ENCODE data around the gene SLC12A7.
A peak's percentile ranks its signal among the peaks of the same experiment; 100 is the strongest.

SLC12A7 gene

DNA sequence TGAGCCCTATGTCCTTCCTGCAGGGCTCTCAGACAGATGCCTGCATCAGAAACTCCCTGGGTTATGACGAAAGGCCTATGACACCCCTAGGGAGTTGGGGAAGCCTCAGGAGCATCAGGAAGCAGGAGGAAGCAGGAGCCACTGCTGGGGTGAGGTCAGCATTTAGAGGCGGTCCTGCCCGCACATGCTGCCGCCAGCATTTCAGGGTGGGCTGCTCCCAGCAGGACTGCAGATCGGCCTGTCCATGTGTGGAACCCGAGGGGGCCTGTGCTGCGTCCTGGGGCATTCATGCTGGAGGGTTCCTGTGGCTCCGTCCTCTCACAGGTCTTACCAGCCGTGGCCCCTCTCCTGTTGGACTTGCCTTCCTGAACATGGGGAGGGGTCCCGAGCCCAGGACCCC is 96.4 kb downstream of the SLC12A7 start:
- no peak for DNase-seq

DNA sequence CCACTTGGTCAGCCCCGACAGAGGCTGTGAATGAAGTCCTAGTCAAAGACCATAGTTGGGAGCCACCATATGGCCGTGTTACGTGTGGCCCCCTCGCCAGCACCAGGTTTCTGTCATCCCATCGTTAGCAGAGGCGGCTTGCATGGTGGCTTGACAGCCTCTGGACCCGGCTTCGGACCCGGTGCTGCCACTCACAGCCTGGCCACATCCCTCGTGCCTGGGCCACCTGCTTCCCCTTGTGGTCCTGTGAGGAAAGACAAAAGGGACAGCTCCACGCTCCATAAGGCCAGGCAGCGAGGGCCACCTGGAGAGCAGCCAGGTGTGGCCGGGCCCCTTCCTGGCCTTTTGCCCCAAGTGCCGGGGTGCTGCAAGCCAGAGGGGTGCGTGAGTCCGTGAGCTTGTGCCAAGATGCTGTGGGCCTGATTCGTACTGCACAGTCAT is 97.1 kb downstream of the SLC12A7 start:
- no peak for DNase-seq

DNA sequence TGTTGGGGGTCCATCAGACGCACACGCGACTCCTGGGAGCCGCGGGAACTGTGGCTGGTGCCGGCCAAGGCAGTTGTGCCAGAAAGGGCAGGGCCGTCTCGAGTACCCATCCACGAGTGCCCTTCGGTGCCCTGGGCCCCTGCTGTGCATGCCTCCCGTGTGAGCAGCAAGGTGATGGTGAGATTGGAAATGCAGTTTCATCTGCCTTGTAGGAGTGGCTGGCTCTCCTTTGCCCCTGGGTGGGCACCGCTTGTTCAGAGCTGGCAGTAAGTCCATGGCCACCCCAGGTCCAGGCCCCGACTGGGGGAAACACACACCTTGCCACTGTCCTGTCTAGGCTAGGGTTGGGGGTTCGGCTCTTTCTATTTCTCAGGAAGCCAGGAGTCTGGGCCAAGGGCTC is 97.5 kb downstream of the SLC12A7 start:
- DNase-seq: no peak

DNA sequence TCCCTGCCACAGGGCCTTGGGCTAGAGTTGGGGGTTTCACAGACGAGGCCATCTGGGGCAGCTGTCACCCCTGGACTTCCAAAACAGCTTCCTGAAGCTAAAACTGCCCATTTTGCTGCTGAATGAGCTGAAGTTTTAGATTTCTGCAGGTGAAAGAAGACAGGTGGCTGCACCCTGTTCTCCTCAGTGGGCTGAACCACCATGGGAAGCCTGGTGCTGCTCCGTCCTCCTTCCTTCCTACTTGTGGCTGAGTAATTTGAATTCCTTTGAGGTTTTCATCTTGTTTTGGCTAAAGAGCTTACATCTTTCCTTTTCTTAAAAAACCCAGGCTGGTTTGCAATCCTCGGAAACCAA is 97.9 kb downstream of the SLC12A7 start:
- no peak for DNase-seq

DNA sequence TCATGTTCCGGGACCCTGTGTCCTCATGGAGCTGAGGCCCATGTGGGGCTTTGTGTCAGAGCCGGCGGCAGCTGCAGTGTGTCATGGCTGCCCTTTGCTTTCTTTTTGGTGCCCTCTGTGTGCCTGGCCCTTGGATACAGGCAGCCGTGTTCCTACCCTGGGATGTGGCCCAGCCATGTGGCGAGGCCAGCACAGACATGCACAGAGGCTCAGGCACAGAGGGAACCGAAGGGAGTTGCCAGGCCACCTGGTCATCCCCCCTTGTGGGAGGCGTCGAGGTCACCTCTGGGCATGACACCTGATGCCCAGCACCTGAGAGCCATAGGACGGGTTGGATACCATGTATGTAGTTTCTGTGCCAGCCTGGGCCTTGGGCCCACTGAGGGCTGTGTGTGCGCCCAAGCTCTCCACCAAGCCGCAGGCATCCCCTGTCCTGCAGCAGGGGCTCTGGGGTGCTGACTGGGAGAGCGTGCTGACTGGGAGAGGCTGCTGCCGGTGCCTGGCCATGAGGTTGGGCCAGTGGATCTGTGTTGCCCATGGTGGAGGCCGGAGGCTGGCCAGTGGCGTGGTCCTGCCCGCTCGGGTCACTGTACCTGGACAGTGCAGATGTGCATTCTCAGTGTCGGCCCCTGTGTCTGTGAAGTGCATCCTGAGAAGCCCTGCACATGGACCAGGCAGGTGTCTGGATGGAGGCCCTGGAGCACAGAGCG is 98.5 kb downstream of the SLC12A7 start:
- no peak for DNase-seq

DNA sequence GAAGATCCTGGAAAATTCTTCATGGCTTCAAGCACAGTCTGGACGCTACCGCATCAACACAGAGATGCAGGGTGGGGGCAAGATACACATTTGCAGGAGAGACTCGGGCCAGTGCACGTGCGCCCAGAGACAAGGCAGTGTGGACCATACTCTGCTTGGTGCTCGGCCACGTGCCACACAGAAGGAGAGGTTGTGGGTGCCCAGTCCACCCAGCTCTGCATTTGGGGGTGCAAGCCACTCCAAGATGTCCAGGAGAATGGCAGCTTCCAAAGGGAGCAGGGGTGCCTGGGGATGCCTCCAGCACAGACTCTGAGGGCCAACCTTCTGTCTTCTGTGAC is 99.0 kb downstream of the SLC12A7 start:
- no peak for DNase-seq

DNA sequence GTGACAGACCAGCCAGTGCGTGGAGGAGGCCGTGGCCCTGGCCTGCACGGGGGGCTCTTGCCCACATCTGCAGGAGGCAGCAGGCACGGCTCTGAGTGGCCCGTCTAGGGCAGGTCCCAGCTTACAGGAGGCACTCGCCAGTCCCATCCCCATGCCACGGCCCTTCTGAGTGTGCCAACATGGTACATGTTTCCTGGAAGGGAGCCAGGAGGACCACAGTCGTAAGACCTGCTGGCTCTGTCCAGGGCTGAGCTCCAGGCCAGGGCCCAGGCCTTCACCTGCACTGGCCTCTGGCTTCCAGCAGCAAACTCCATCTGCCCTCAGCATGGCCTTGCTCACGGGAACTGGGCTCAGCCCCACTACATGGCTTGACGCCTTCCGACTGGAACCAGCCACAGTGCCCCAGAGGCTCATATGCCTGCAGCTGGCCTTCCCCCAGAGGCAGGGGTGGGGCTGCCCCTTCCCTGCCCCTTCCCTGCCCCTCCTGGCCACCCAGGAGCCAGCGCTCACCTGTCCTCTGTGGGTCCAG is 99.5 kb downstream of the SLC12A7 start:
- no peak for DNase-seq

DNA sequence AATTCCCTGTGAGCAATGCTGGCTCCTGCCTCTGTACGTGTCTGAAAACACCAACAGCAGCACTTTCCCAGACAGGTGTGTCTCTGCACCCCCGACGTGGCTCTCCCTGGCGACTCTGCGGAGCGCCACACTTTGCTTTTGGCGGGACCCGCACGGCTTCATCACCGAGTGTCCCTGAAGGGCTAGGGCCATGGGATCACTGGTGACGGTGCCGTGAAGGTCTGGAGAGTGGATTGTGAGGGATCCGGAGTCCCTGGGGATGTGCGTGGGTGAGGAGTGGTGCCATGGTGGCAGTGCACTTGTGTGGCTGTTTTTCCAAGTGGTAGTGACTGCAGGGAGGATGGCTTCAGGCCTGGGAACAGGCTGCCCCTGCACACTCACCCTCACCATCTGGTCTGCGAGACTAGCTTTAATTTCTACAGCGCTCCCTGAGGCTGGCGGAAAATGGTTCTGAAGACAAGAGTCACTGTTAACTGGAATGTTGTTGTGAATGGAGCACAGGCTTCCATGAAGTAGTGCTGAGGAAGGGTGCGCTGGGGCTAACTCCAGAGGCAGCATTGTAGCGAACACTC is 100.0 kb downstream of the SLC12A7 start:
- no peak for DNase-seq

DNA sequence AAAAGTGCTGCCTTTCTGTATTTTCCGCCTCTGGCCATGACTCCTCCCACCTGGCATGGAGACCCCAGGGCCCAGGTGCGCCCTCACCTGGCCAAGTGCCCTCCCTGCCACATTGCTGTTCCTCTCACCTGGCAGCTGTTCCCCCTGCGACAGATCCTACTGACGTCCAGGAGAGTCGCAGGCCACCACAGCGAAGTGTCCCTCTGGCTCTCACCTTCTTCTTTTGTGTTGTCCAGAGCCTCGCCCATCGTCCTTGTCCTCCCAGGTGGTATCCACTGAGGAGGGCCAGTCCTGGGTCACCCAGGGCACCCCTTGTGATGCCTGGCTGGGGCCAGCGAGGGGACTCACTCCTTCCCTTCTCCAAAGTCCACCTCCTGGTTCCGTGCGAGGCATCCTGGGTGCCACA is 100.6 kb downstream of the SLC12A7 start:
- DNase-seq: no peak

DNA sequence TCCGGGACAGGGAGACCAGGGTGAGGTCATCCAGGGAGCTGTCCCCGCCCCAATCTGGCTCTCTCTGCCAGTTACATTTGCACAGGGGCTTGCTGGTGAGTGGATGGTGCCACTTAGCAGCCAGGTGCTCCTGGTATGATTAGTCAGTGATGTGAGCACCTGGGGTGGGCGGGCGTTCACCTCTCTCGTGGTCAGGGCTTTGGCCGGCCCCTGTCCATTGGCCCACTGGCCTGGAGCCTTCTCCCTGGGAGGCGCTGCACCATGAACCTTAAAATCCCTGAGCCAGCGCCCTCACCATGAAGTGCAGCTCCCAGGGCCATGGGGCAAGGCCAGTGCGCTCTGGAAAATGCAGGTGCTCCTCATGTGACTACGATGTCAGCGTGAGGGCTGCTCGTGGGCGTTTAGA is 101.2 kb downstream of the SLC12A7 start:
- no peak for DNase-seq

DNA sequence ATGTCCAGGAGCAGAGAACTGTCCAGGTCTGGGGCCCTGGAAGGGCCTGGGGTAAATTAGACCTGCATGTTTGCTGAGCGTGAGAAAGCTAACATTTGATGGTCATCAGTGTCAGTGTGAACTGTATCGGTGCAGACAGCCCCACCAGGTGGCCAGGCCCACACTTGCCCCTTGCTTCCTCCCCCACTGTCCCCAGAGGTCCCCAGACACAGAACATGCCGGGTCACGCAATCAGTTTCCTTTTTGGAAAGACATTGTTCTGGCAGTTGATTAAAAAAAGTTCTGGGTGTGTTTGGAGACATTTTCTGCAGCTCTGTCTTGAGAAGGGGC is 101.7 kb downstream of the SLC12A7 start:
- no peak for DNase-seq

DNA sequence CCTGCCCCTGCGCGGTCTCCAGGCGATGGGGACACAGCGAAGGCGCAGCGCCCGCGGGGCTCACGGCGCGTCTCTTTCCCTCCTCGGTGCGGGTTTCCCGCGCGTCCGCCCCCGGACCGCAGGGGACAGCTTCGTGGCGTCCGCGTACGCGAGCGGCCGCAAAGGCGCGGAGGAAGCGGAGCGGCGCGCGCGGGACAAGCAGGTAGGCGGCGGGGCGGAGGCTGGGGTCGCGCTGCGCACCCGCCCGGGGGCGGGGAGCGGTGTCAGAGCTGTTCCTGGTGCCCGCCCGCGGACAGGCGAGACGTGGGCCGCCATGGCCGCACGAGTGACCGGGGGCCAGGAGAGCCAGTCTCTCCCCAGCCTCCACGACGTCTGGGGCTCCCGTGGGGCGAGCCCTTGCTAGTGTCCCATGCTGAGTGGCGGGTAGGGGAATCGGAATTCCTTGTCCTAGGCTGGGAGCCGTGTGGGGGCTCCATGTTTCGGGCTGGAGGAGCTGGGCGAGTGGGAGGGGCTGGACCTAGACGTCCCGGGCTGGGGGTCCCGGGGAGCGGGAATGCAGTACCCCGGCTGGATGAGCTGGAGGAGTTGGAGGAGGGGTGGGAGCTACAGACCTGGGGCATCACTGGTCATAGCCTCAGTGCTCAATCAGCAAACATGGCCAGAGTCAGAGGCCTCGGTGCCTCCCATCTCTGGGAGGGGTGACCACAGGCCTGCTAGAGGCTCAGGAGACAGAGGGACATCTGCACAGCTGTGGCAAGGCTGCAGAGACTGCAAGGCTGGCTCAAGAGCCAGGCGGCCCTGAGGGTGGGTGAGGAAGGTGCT is 102.3 kb downstream of the SLC12A7 start:
- no peak for DNase-seq

DNA sequence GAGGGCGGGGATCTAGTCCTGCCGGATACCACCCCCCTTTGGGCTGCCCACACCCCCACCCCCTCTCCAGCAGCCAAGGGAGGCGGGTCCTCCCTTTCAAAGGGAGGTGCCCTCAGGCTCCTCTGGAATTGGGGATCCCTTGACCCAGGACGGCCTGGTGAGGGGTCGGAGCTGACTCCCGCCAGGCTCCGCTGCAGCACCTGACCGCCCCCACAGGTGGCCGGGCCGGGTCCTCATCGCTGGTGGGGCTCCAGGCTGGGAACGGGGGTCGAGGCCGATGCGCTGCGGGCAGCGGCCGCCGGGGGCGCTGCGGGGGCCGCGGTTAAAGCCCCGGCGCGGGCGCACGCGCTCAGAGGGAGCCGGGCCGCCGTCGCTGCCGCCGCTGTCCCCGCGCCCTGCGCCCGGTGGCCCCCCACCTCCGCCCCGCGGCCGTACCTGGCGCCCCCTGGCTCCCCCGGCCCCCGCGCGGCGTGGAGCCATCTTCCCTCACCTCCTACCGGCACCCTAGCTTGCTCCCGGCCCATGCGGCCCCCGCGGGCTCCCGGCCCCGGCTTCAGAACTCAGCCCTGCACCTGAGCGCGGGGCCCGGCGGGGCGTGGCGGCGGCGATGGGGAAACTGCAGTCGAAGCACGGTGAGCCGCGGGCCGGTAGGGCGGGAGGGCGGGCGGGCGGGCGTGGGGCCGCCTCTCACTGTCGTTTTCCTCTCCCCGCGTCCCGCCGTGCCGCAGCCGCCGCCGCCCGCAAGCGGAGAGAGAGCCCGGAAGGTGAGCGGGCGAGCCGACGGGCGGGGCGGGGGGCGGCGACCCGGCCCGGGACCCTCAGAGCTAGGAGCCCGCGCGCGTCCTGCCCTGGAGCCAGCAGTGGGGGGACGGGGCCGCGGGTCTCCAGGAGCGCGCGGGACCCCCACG is 103.2 kb downstream of the SLC12A7 start, which contains the start of gene NKD2:
TSS of gene NKD2 (plus strand) at position 352 of the 908 bp plus-strand sequence. CDS start at position 608, 256 bp downstream.
- peak; percentile 23 for DNase-seq

DNA sequence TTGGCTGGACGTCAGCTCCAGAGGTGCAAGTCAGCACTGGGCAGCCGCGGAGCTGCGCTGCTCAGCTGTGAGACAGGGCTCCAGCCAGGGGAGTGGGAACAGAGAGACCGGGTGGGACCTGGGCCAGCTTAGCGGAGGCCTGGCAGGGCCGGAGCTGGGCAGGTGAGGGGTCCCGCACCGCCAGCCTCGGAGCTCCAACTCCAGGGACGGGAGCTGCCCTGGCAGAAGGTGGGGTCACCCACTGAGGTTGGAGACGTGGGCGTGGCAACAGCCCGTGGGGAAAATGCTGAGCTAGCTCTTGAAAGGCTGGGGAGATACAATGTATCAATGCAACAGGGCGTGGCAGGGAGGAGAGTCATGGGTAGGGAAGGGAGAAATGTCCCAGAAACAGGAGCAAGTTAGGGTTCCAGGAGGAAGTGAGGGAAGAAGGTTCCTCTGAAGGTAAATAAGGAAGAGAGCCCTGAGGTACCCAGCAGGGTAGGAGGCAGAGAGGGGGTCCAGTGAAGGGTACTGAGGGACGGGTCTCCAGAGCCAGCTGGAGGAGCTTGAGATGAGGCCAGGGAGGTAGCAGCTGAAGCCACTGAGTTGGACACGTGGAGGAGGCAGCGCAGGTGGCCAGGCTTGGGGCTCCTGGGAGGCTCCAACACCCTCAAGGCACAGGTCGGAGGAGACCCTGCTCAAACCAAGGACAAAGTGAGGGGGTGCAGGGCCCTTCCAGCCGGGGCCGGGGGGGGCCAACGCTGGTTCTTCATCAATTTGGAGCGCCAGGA is 104.0 kb downstream of the SLC12A7 start:
- DNase-seq: no peak

DNA sequence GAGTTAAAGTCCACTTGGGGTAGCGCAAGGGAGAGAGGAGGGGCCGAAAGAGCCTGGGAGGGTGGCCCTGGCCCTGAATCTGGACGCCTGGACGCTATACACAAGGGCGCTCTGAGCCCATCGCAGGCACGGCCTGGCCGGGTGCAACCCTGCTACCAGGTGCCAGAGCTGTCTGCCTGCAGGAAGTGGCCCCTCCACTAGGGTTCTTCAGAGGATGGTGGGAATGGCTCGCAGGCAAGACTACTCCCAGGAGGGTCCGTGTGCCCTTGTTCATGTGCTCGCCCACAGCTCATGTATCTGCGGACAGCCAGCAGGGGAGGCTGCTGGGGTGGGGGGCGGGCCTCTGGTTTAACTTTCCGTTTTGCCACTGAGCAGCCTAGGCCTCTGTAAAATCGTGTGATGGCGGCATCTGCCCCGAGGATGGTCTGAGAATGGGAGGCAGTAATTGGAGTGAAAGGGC is 104.6 kb downstream of the SLC12A7 start:
- no peak for DNase-seq

DNA sequence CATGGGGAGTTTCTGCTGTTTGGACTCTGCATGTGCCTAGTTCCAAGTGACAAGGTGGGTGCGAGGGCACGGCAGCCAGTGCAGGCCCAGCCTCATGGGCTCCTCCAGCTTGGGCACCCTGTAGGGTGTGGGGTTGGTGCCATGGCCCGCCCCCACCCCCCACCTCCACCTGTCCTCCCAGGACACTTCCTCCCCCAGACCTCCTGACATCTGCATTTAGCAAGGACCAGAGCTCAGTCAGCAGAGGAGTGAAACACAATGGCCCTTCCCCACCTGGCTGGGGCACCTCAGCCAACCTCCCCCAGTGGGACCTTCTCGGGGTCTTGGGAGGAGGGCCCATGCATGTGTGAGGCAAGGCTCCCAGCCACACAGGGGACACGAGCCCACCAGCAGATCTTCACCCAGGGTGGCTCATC is 105.2 kb downstream of the SLC12A7 start:
- no peak for DNase-seq

DNA sequence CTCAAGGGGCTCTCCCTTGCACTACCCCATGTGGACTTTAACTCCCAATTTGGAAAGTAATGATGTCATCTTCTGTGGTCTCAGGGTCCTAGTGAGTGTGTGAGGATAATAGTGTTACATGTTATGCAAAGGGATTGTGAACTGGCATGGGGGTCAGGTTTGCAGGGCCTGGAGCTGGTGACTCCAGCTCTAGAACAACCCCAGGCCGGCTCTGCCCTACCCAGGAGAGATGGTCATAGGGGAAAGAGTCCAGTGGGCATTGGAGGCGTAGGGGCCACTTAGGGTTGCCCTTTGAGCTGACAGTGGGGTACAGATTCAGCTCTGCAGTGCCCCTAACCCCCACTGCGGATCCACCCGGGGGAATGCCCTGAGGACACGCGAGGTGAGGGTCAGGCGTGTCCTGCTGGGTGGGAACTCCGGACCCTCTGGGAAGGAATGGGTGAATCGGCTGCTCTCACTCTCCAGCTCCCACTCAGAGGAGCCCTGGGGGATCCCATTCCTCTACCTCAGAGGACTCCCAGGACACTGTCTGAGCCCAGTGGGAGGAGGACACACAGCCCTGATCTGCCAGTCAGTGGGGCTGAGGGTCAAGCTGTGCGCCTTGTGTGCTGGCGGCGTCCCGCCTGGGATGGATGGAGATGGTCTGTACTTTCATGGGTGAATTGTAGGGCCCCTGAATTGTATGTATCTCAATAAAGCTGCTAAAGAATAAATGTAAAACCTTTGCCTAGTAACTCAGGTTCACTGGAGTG is 105.8 kb downstream of the SLC12A7 start:
- no peak for DNase-seq

DNA sequence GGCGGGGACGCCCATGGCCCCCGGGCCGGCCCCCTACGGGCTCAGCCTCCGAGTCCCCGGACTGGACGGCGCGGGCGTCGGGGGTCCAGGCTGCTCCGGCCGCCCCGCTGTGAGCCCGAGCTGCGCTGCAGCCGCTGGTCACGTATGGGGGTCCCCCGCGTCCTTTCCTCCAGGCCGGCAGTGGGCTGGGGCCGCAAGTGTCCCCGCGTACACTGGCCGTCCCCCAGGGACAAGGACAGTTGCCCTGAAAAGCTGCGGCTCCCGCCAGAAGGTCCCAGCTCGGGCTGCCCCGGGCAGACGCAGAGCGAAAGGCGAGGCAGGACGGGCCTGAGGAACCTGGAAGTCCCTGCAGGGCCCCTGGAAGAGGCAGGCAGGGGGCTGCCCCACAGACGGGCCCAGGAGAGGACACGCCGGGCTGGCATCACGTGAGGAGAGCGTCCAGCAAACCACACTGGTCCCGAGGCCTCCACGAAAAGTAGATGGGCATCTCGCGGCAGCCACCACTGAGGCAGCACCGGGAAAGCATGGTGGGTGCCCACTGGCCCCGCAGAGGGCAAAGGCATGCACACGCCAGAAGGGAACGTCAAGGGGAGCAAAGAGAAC is 106.5 kb downstream of the SLC12A7 start:
- DNase-seq: no peak

DNA sequence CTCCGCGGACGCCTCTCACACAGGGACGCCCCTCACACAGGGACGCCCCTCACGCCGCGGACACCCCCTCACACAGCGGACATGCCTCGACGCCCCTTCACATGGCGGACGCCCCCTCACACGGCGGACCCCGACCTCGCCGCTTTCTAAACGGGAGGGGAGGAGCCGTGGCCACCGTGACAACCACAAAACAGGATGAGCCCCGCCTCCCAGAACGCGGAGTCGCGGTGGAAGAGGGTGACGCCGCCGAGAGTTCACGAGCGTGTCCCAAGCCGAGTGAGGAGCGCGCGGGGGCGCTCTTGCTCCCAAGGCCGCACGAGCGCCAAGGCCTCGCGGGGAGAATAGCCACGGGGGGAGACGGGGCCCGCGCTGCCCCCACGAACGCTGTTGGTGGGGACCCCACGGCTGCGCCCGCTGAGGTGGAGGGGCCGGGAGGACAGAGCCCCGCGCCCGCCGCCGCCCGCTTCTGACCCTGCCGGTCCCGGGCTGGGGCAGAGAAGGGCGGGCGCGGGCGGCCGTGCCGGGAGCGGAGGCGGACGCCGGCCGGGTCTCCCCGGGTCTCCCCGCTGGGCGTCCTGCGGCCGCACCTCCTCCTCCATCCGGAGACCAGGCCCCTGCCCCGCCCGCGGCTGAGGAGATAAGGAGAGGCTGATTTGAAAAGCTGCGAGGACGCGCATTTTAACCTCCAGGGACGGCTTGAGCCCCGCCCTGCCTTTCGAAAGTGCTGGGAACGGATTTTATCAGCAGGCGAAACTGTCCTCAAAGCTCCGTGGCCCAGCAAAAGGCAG is 107.2 kb downstream of the SLC12A7 start:
- peak; percentile 23 for DNase-seq

Data from NCI-H2227 treated with DMSO at 0.1 percent for 48 hours (cell line).